Astrocyte (in vitro differentiated cells and primary cell): ENCODE measurements around the gene P4HA1. TPM values are rescaled to one million over a fixed set of nuclear protein-coding genes. Genes with fewer than 3 reads are reported as not detected.
"Not testable (repeated sequence)": the region's sequence is repeated elsewhere in the genome, so short reads cannot be mapped to it uniquely, and the experiment has no call there.

Source experiments
- DNase-seq: peaks from one replicate; pipeline ENCODE4 v3.0.0-alpha.2; 2010; ENCODE audit warnings: low read depth
- FAIRE-seq: peaks from 2 replicates; lab custom pipeline; 2011; peaks lifted over from hg19 to GRCh38; lab: Jason Lieb, UNC
- H2AFZ ChIP-seq: 2 replicates; pipeline ENCODE4 v1.6.0; 2012; ENCODE audit warnings: low read depth, low read length, inconsistent platforms
- H3K27ac ChIP-seq: 2 replicates; pipeline ENCODE4 v1.5.1; 2011; ENCODE audit warnings: low read depth, low read length, inconsistent platforms
- H3K27me3 ChIP-seq: 2 replicates; pipeline ENCODE4 v1.6.0; 2011; ENCODE audit warnings: low read length, inconsistent platforms; ENCODE audit not compliant: insufficient read depth
- H3K36me3 ChIP-seq: 2 replicates; pipeline ENCODE4 v1.5.1; 2011; ENCODE audit warnings: low read length, inconsistent platforms; ENCODE audit not compliant: insufficient read depth
- H3K4me1 ChIP-seq: 2 replicates; pipeline ENCODE4 v1.5.1; 2011; ENCODE audit warnings: low read length, inconsistent platforms; ENCODE audit not compliant: insufficient read depth
- H3K4me2 ChIP-seq: 2 replicates; pipeline ENCODE4 v1.6.0; 2012; ENCODE audit warnings: low read length, inconsistent platforms
- H3K4me3 ChIP-seq: 2 replicates; pipeline ENCODE4 v1.5.1; 2011; ENCODE audit warnings: low read depth, mild to moderate bottlenecking, low read length, inconsistent platforms; ENCODE audit not compliant: insufficient read depth
- H3K79me2 ChIP-seq: 2 replicates; pipeline ENCODE4 v1.6.0; 2012; ENCODE audit warnings: mild to moderate bottlenecking, low read length, inconsistent platforms; ENCODE audit not compliant: insufficient read depth
- H3K9ac ChIP-seq: 2 replicates; pipeline ENCODE4 v1.6.0; 2012; ENCODE audit warnings: mild to moderate bottlenecking, low read length, inconsistent platforms
- H3K9me3 ChIP-seq: 2 replicates; pipeline ENCODE4 v1.5.1; 2012; ENCODE audit warnings: low read depth, mild to moderate bottlenecking, low read length, inconsistent platforms; ENCODE audit not compliant: insufficient read depth
- H4K20me1 ChIP-seq: 2 replicates; pipeline ENCODE4 v1.6.0; 2012; ENCODE audit warnings: low read length, inconsistent platforms; ENCODE audit not compliant: insufficient read depth
- H3K27ac Mint-ChIP-seq: one replicate; pipeline ENCODE4 v1.8.0; 2021; ENCODE audit warnings: mild to moderate bottlenecking, mixed read lengths; ENCODE audit not compliant: unreplicated experiment
- H3K27me3 Mint-ChIP-seq: one replicate; pipeline ENCODE4 v1.8.0; 2021; ENCODE audit warnings: low read depth, mixed read lengths; ENCODE audit not compliant: unreplicated experiment
- H3K36me3 Mint-ChIP-seq: one replicate; pipeline ENCODE4 v1.8.0; 2021; ENCODE audit warnings: low read depth, mixed read lengths; ENCODE audit not compliant: unreplicated experiment
- H3K4me1 Mint-ChIP-seq: one replicate; pipeline ENCODE4 v1.8.0; 2021; ENCODE audit warnings: low read depth, mixed read lengths; ENCODE audit not compliant: unreplicated experiment
- H3K4me3 Mint-ChIP-seq: one replicate; pipeline ENCODE4 v1.8.0; 2021; ENCODE audit warnings: mild to moderate bottlenecking, moderate library complexity, mixed read lengths; ENCODE audit not compliant: unreplicated experiment
- H3K9me3 Mint-ChIP-seq: one replicate; pipeline ENCODE4 v1.8.0; 2021; ENCODE audit warnings: mild to moderate bottlenecking, mixed read lengths; ENCODE audit not compliant: unreplicated experiment
- EZH2 ChIP-seq: IDR thresholded peaks from 2 replicates; pipeline ENCODE4 v1.6.1; 2012; ENCODE audit warnings: mild to moderate bottlenecking, low read length, inconsistent platforms; ENCODE audit not compliant: insufficient read depth
- total RNA-seq: library from RNA; stranded (reverse); gene quantifications from 2 replicates; pipeline ENCODE4 v1.2.1, GENCODE V29; 2021
- TF ChIP-seq, protein P1 (sequence below): IDR thresholded peaks from 2 replicates; pipeline ENCODE4 v1.5.1; 2011; ENCODE audit warnings: low read depth, mild to moderate bottlenecking, inconsistent platforms, low read length, moderate library complexity; ENCODE audit not compliant: insufficient read depth

The P4HA1 gene
- total RNA-seq, 1 donor from 2014 or later, result 244 TPM

- H3K4me1 Mint-ChIP-seq, result peaks cover 13% of the 10 kb centered on the region
- no peak overlapping the region for H3K27ac Mint-ChIP-seq
- no peak for DNase-seq
Observed at GRCh38 chr10:73032536-73032935, 64.1 kb downstream of the P4HA1 start.

DNA sequence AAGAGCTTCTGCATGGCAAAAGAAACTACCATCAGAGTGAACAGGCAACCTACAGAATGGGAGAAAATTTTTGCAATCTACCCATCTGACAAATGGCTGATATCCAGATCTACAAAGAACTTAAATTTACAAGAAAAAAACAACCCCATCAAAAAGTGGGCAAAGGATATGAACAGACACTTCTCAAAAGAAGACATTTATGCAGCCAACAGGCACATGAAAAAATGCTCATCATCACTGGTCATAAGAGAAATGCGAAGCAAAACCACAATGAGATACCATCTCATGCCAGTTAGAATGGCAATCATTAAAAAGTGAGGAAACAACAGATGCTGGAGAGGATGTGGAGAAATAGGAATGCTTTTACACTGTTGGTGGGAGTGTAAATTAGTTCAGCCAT, 70.0 kb downstream of the P4HA1 start:
- FAIRE-seq, H3K27me3 Mint-ChIP-seq, H3K79me2 ChIP-seq: not testable (repeated sequence)

More at GRCh38 chr10:73032536-73032935, 64.1 kb downstream of the P4HA1 start:
- no peak overlapping the region for H3K27ac ChIP-seq
- Mint-ChIP-seq H3K9me3 (no peaks in the 10 kb centered on the region), H3K4me3 (no peak overlapping the region), H3K27me3 (no peaks in the 10 kb centered on the region), H3K36me3 (peaks cover 5% of the 10 kb centered on the region)
- peaks cover 10% of the 10 kb centered on the region for H3K36me3 ChIP-seq
- H3K4me1 ChIP-seq, result no peaks in the 10 kb centered on the region
- no peaks in the 10 kb centered on the region for H4K20me1 ChIP-seq
- FAIRE-seq, result no peak
- H3K4me2 ChIP-seq, result no peak overlapping the region
- TF ChIP-seq, protein P1, sequence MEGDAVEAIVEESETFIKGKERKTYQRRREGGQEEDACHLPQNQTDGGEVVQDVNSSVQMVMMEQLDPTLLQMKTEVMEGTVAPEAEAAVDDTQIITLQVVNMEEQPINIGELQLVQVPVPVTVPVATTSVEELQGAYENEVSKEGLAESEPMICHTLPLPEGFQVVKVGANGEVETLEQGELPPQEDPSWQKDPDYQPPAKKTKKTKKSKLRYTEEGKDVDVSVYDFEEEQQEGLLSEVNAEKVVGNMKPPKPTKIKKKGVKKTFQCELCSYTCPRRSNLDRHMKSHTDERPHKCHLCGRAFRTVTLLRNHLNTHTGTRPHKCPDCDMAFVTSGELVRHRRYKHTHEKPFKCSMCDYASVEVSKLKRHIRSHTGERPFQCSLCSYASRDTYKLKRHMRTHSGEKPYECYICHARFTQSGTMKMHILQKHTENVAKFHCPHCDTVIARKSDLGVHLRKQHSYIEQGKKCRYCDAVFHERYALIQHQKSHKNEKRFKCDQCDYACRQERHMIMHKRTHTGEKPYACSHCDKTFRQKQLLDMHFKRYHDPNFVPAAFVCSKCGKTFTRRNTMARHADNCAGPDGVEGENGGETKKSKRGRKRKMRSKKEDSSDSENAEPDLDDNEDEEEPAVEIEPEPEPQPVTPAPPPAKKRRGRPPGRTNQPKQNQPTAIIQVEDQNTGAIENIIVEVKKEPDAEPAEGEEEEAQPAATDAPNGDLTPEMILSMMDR, result no peak
- TF ChIP-seq EZH2, result no peak
- H3K9ac ChIP-seq, result no peak overlapping the region
- no peak overlapping the region for H3K4me3 ChIP-seq
- no peak overlapping the region for H2AFZ ChIP-seq
- no peaks in the 10 kb centered on the region for H3K9me3 ChIP-seq
- H3K79me2 ChIP-seq, result no peaks in the 10 kb centered on the region
- H3K27me3 ChIP-seq, result no peaks in the 10 kb centered on the region

GRCh38 chr10:73023455-73024070, 73.1 kb downstream of the P4HA1 start:
- H3K79me2 ChIP-seq, H3K9ac ChIP-seq, H3K9me3 ChIP-seq, H3K4me2 ChIP-seq, H3K27me3 ChIP-seq, H3K4me1 ChIP-seq, H3K4me3 ChIP-seq, H3K9me3 Mint-ChIP-seq, H3K4me3 Mint-ChIP-seq, H2AFZ ChIP-seq, H3K27ac Mint-ChIP-seq, H3K27me3 Mint-ChIP-seq, FAIRE-seq, H3K36me3 ChIP-seq, DNase-seq, H3K27ac ChIP-seq: not testable (repeated sequence)
- Mint-ChIP-seq H3K4me1 (peaks cover 19% of the 10 kb centered on the region), H3K36me3 (peaks cover 35% of the 10 kb centered on the region)
- peaks cover 17% of the 10 kb centered on the region for H4K20me1 ChIP-seq

More for the DNA sequence above, 70.0 kb downstream of the P4HA1 start:
- H3K4me2 ChIP-seq, H3K4me3 ChIP-seq, H3K27me3 ChIP-seq, H3K4me3 Mint-ChIP-seq, H3K9me3 ChIP-seq, H2AFZ ChIP-seq, H3K27ac Mint-ChIP-seq, H4K20me1 ChIP-seq, H3K4me1 ChIP-seq, H3K9me3 Mint-ChIP-seq, H3K9ac ChIP-seq, H3K27ac ChIP-seq, H3K4me1 Mint-ChIP-seq, DNase-seq: not testable (repeated sequence)
- peaks cover 13% of the 10 kb centered on the region for H3K36me3 ChIP-seq
- H3K36me3 Mint-ChIP-seq, result peaks cover 21% of the 10 kb centered on the region

- not testable (repeated sequence) for H3K4me3 Mint-ChIP-seq, H3K27ac ChIP-seq, H3K4me3 ChIP-seq, H3K9ac ChIP-seq, H3K4me2 ChIP-seq, H3K27me3 Mint-ChIP-seq, H3K9me3 ChIP-seq, H3K4me1 ChIP-seq, H3K27ac Mint-ChIP-seq, H3K27me3 ChIP-seq, DNase-seq, FAIRE-seq, H3K9me3 Mint-ChIP-seq, H2AFZ ChIP-seq, H3K36me3 ChIP-seq, H3K79me2 ChIP-seq
- peaks cover 23% of the 10 kb centered on the region for H4K20me1 ChIP-seq
- peaks cover 22% of the 10 kb centered on the region for H3K4me1 Mint-ChIP-seq
- H3K36me3 Mint-ChIP-seq, result peaks cover 37% of the 10 kb centered on the region
Observed at GRCh38 chr10:73022961-73023360, 73.7 kb downstream of the P4HA1 start.

GRCh38 chr10:73021538-73022164, 75.0 kb downstream of the P4HA1 start:
- H3K27ac ChIP-seq, H3K27me3 Mint-ChIP-seq, H3K9me3 Mint-ChIP-seq, H3K9ac ChIP-seq, H3K4me3 Mint-ChIP-seq, H3K27ac Mint-ChIP-seq, DNase-seq, H3K4me1 ChIP-seq, H3K27me3 ChIP-seq, H3K36me3 ChIP-seq, H3K9me3 ChIP-seq, H3K4me2 ChIP-seq, H3K4me3 ChIP-seq, H2AFZ ChIP-seq, H3K79me2 ChIP-seq, FAIRE-seq: not testable (repeated sequence)
- H3K4me1 Mint-ChIP-seq, result peaks cover 22% of the 10 kb centered on the region
- H4K20me1 ChIP-seq, result peaks cover 29% of the 10 kb centered on the region
- H3K36me3 Mint-ChIP-seq, result peaks cover 40% of the 10 kb centered on the region
